Panc1 (cell line): ENCODE measurements around the gene CYSLTR1.

Source experiments
- POLR2AphosphoS5 ChIP-seq: IDR thresholded peaks from 2 replicates; pipeline ENCODE4 v1.6.1; 2012; ENCODE audit warnings: mild to moderate bottlenecking, low read depth, low read length, moderate library complexity
- TF ChIP-seq, protein P1 (sequence below): fragments of 450-650 bp; IDR thresholded peaks from 2 replicates; pipeline ENCODE4 v1.5.1; 2017; ENCODE audit warnings: mild to moderate bottlenecking
- TF ChIP-seq, protein P2 (sequence below), 2 experiments: IDR thresholded peaks; 2 replicates each; pipeline ENCODE4 v1.6.1; 2011 to 2012; ENCODE audit warnings: low read depth in 2 of 2, control low read depth in 1 of 2, low read length in 1 of 2, mild to moderate bottlenecking in 1 of 2, moderate library complexity in 1 of 2; ENCODE audit not compliant: insufficient read depth in 1 of 2

DNA sequence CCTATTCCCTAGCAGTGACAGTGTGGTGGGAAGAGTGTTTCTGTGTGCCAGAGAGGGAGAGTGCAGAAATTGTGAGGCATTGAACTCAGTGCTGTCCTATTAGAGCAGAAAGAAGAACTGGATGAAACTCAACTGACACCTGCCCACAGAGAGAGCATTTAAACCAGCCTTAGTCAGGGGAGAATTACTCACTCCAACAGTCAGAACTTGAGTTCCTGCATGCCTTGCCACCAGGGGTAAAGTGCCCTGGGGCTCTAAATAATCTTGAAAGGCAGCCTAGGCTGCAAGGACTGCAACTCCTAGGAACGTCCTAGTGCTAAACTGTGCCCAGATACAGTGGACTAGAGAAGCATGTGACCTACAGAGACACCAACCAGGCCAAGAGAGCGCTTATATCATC is 12.8 kb downstream of the CYSLTR1 start:
- TF ChIP-seq, protein P1, sequence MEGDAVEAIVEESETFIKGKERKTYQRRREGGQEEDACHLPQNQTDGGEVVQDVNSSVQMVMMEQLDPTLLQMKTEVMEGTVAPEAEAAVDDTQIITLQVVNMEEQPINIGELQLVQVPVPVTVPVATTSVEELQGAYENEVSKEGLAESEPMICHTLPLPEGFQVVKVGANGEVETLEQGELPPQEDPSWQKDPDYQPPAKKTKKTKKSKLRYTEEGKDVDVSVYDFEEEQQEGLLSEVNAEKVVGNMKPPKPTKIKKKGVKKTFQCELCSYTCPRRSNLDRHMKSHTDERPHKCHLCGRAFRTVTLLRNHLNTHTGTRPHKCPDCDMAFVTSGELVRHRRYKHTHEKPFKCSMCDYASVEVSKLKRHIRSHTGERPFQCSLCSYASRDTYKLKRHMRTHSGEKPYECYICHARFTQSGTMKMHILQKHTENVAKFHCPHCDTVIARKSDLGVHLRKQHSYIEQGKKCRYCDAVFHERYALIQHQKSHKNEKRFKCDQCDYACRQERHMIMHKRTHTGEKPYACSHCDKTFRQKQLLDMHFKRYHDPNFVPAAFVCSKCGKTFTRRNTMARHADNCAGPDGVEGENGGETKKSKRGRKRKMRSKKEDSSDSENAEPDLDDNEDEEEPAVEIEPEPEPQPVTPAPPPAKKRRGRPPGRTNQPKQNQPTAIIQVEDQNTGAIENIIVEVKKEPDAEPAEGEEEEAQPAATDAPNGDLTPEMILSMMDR = no peak
- TF ChIP-seq POLR2AphosphoS5 = no peak
- TF ChIP-seq, protein P2, sequence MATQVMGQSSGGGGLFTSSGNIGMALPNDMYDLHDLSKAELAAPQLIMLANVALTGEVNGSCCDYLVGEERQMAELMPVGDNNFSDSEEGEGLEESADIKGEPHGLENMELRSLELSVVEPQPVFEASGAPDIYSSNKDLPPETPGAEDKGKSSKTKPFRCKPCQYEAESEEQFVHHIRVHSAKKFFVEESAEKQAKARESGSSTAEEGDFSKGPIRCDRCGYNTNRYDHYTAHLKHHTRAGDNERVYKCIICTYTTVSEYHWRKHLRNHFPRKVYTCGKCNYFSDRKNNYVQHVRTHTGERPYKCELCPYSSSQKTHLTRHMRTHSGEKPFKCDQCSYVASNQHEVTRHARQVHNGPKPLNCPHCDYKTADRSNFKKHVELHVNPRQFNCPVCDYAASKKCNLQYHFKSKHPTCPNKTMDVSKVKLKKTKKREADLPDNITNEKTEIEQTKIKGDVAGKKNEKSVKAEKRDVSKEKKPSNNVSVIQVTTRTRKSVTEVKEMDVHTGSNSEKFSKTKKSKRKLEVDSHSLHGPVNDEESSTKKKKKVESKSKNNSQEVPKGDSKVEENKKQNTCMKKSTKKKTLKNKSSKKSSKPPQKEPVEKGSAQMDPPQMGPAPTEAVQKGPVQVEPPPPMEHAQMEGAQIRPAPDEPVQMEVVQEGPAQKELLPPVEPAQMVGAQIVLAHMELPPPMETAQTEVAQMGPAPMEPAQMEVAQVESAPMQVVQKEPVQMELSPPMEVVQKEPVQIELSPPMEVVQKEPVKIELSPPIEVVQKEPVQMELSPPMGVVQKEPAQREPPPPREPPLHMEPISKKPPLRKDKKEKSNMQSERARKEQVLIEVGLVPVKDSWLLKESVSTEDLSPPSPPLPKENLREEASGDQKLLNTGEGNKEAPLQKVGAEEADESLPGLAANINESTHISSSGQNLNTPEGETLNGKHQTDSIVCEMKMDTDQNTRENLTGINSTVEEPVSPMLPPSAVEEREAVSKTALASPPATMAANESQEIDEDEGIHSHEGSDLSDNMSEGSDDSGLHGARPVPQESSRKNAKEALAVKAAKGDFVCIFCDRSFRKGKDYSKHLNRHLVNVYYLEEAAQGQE (IDR thresholded peaks at IDR 0.05; ENCODE audit: insufficient read depth in 1 of 2, low read depth in 2 of 2, low read length in 1 of 2) = no peak
